Measurements from ENCODE around the gene NT5C3B.
"Not testable (repeated sequence)": the region's sequence is repeated elsewhere in the genome, so short reads cannot be mapped to it uniquely, and the experiment has no call there.

The NT5C3B gene

DNA sequence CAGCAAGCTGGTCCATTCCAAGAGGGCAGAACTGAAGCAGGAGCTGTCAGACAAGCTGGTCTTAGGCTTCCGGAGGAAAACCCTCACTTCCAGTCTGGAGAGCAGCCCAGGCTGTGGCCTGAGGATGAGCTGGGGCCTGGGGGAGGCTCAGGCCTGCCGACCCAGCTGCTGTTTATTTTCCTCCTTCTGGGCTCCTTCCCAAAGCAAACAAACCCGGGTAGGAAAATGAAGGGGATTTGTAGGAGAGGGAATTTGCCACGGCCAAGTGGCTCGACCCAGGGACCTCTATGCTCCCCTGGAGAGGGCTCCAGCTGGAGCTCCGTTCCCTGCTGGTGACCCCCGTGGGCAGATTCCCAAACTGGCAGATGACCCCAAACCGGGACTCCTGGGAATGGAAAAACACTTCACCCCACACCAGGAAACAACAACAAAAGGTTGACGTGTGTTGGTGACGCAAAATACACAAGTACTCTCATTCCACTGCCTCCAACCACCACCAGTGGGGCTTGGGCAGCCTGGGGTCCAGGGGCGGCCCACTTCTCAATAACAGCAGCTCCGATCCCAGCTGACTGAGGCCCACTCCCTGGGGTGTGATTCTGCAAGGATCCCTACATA, 58.4 kb downstream of the NT5C3B start:
- H3K4me3 ChIP-seq (ENCODE audit: low read length), result no peak overlapping the region
- TF ChIP-seq, protein P1, sequence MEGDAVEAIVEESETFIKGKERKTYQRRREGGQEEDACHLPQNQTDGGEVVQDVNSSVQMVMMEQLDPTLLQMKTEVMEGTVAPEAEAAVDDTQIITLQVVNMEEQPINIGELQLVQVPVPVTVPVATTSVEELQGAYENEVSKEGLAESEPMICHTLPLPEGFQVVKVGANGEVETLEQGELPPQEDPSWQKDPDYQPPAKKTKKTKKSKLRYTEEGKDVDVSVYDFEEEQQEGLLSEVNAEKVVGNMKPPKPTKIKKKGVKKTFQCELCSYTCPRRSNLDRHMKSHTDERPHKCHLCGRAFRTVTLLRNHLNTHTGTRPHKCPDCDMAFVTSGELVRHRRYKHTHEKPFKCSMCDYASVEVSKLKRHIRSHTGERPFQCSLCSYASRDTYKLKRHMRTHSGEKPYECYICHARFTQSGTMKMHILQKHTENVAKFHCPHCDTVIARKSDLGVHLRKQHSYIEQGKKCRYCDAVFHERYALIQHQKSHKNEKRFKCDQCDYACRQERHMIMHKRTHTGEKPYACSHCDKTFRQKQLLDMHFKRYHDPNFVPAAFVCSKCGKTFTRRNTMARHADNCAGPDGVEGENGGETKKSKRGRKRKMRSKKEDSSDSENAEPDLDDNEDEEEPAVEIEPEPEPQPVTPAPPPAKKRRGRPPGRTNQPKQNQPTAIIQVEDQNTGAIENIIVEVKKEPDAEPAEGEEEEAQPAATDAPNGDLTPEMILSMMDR (conservative IDR thresholded peaks at IDR 0.05; ENCODE audit: low read depth, low read length), result no peak
- DNase-seq (ENCODE audit: low read depth), result no peak

DNA sequence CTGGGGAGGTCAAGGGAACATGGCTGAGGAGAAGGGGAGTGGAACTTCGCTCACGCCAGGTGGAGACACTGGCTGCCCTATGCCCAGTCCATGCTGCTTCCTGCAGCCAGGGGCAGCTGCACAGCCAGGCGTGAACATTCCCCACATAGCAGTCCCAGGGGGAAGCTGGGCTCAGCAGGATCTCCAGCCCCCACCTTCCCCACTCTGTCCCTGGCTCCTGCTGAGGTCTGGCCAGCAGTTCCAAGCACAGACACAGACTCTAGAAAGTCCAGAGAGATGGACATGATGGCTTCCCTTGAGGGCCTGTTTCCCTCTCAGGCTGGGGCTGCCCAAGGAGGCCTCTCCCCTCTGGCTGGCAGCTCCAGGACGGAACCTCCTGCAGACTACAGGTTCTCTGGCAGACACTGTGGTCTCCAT, 58.9 kb downstream of the NT5C3B start:
- TF ChIP-seq, protein P1 (conservative IDR thresholded peaks at IDR 0.05; ENCODE audit: low read depth, low read length), result peak; percentile 57
- H3K4me3 ChIP-seq (ENCODE audit: low read length), result no peak overlapping the region
- DNase-seq (ENCODE audit: low read depth), result no peak

DNA sequence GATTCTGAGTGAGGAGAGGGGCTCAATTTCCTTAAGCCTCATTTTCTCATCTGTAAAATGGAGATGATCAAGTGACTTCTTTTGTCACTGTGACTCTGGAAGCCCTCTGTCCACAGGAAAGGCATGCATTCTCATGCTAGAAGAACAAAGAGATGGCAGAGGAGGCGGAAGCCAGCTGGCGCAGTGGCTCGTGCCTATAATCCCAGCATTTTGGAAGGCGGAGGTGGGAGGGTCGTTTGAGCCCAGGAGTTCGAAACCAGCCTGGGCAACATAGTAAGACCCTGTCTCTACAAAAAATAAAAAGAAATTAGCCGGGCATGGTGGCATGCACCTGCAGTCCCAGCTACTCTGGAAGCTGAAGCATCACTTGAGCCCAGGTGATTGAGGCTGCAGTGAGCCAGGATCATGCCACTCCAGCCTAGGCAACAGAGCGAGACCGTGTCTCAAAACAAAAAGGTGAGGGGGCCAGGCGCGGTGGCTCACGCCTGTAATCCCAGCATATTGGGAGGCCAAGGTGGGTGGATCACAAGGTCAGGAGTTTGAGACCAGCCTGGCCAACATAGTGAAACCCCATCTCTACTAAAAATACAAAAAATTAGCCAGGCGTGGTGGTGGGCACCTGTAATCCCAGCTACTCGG, 59.7 kb downstream of the NT5C3B start:
- DNase-seq (ENCODE audit: low read depth); H3K4me3 ChIP-seq (ENCODE audit: low read length): not testable (repeated sequence)

DNA sequence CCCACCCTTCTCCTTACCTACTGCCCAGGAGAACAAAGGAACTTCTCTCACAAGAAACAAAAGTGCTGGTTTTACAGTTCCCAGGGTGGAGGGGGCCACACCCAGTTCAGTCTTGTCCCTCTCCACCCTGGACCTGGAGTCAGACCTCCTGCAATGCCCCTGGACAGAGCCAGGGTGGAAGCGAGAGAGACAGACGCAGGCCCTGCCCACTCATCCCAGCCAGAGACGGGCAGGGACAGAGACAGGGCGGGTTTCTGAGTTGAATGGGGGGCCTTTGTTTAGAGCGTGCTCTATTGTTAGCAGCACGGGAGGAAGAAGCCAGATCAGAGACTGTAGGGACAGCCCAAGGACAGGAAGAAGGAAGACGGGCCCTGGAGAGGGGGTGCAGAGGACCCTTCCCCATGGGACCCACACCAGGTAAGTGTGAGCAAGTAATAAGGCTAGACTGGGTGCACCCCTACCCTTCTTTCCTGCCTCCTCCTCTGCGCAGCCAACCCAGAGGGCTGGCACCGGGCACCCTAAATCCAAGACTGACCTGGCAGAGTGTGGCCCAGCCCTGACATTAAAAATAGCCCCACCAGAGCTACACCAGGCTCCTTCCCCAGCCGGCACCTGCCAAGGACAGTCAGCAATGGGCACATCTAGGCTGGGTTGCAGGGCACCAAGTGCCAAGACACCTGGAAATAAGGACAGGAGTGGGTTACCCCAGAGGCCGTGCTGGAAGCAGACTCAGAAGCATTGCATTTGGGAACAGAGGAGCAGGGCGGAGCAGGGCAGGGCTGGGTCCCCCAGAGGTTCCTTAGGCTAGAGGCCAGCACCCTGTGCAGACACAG, 60.4 kb downstream of the NT5C3B start:
- no peak for DNase-seq (ENCODE audit: low read depth)

More for the DNA sequence above, 60.4 kb downstream of the NT5C3B start:
- no peak overlapping the region for H3K4me3 ChIP-seq (ENCODE audit: low read length)
- TF ChIP-seq, protein P1 (conservative IDR thresholded peaks at IDR 0.05; ENCODE audit: low read depth, low read length), result no peak

Data from retinal pigment epithelial cell (primary cell).